ENCODE measurements around the gene SCD.

DNA sequence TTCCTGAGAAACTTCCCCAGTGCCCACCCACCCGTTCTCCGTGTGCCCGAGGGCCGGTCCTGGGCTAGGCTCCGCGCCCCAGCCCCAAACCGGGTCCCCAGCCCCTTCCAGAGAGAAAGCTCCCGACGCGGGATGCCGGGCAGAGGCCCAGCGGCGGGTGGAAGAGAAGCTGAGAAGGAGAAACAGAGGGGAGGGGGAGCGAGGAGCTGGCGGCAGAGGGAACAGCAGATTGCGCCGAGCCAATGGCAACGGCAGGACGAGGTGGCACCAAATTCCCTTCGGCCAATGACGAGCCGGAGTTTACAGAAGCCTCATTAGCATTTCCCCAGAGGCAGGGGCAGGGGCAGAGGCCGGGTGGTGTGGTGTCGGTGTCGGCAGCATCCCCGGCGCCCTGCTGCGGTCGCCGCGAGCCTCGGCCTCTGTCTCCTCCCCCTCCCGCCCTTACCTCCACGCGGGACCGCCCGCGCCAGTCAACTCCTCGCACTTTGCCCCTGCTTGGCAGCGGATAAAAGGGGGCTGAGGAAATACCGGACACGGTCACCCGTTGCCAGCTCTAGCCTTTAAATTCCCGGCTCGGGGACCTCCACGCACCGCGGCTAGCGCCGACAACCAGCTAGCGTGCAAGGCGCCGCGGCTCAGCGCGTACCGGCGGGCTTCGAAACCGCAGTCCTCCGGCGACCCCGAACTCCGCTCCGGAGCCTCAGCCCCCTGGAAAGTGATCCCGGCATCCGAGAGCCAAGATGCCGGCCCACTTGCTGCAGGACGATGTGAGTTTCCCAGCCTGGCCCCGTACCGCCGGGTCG is at the start of gene SCD:
- TF ChIP-seq, protein P1, sequence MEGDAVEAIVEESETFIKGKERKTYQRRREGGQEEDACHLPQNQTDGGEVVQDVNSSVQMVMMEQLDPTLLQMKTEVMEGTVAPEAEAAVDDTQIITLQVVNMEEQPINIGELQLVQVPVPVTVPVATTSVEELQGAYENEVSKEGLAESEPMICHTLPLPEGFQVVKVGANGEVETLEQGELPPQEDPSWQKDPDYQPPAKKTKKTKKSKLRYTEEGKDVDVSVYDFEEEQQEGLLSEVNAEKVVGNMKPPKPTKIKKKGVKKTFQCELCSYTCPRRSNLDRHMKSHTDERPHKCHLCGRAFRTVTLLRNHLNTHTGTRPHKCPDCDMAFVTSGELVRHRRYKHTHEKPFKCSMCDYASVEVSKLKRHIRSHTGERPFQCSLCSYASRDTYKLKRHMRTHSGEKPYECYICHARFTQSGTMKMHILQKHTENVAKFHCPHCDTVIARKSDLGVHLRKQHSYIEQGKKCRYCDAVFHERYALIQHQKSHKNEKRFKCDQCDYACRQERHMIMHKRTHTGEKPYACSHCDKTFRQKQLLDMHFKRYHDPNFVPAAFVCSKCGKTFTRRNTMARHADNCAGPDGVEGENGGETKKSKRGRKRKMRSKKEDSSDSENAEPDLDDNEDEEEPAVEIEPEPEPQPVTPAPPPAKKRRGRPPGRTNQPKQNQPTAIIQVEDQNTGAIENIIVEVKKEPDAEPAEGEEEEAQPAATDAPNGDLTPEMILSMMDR (IDR thresholded peaks at IDR 0.05) = peak in 1 of 6 experiments; percentile 6
- peak in 3 of 4 donors; percentile 49 to 98 (median 95) for TF ChIP-seq POLR2A (IDR thresholded peaks at IDR 0.05)

Data from upper lobe of left lung (tissue), 4 donors.